ENCODE results near the gene MYO6.

MYO6 gene

GRCh38 chr6:75943381-75943780 lies 194.3 kb downstream of the MYO6 start:
- no peak overlapping the region for H3K27ac ChIP-seq (ENCODE audit: low read length)
- peaks cover 0 to 6% of the 10 kb centered on the region in 2 donors for H3K27me3 ChIP-seq (ENCODE audit: control insufficient read depth in 1 of 2, insufficient read depth in 2 of 2, low read length in 2 of 2)
- H3K4me3 ChIP-seq (ENCODE audit: low read length in 2 of 2): no peak overlapping the region
- H3K9me3 ChIP-seq (ENCODE audit: control insufficient read depth in 2 of 2, low read length in 2 of 2): no peaks in the 10 kb centered on the region
- no peaks in the 10 kb centered on the region for H3K4me1 ChIP-seq (ENCODE audit: control insufficient read depth, insufficient read depth, low read length)
- H3K36me3 ChIP-seq (ENCODE audit: control insufficient read depth in 2 of 2, insufficient read depth in 2 of 2, low read length in 2 of 2): no peaks in the 10 kb centered on the region
- no peak overlapping the region for H3K9ac ChIP-seq (ENCODE audit: low read length in 2 of 2)

DNA sequence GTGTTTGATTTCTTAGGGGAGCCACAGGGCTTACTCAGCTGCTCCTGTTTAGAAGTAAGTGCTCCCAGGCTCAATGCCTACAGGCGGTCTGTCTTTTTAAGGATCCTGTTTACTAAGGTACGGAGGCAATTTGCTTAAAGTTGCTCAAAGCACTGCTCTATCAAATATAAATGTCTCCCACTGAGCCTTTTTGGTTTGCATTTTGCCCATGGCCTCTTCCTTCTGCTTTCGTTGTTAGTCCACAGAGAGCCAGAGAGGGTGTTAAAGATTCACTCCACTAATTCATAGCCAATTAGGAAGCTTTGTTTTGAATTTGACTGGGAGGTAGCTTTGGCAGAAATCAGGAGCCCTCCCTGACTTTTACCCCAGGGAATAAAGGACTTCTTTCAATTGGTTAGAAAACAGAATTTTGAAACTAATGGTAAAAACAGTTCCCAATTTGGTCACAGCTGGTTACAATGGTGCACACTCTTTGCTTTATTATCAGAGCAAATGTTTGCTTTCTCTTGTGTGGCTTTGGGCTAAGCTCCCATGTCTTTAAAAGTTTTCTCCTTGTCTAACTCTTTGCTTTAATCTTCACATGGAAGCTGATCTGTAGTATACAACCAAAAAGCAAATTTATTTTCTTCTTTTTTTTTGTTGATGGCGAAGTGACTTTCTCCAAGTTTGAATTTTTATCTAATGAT lies 197.2 kb downstream of the MYO6 start:
- no peak overlapping the region for H3K27ac ChIP-seq (ENCODE audit: low read length)
- H3K27me3 ChIP-seq (ENCODE audit: control insufficient read depth in 1 of 2, insufficient read depth in 2 of 2, low read length in 2 of 2): peaks cover 0 to 6% of the 10 kb centered on the region in 2 donors
- no peak overlapping the region for H3K9ac ChIP-seq (ENCODE audit: low read length in 2 of 2)
- H3K4me3 ChIP-seq (ENCODE audit: low read length in 2 of 2): no peak overlapping the region
- H3K9me3 ChIP-seq (ENCODE audit: control insufficient read depth in 2 of 2, low read length in 2 of 2): no peaks in the 10 kb centered on the region
- H3K4me1 ChIP-seq (ENCODE audit: control insufficient read depth, insufficient read depth, low read length): no peaks in the 10 kb centered on the region
- H3K36me3 ChIP-seq (ENCODE audit: control insufficient read depth in 2 of 2, insufficient read depth in 2 of 2, low read length in 2 of 2): no peaks in the 10 kb centered on the region

GRCh38 chr6:75947935-75948334 lies 198.9 kb downstream of the MYO6 start:
- no peaks in the 10 kb centered on the region for H3K4me1 ChIP-seq (ENCODE audit: control insufficient read depth, insufficient read depth, low read length)
- H3K27ac ChIP-seq (ENCODE audit: low read length): no peak overlapping the region
- no peaks in the 10 kb centered on the region for H3K9me3 ChIP-seq (ENCODE audit: control insufficient read depth in 2 of 2, low read length in 2 of 2)
- no peak overlapping the region for H3K9ac ChIP-seq (ENCODE audit: low read length in 2 of 2)
- no peak overlapping the region for H3K4me3 ChIP-seq (ENCODE audit: low read length in 2 of 2)
- H3K36me3 ChIP-seq (ENCODE audit: control insufficient read depth in 2 of 2, insufficient read depth in 2 of 2, low read length in 2 of 2): no peaks in the 10 kb centered on the region
- H3K27me3 ChIP-seq (ENCODE audit: control insufficient read depth in 1 of 2, insufficient read depth in 2 of 2, low read length in 2 of 2): peaks cover 0 to 6% of the 10 kb centered on the region in 2 donors

- Histone ChIP-seq H3K27ac (ENCODE audit: low read length) (no peak overlapping the region), H3K4me3 (ENCODE audit: low read length in 2 of 2) (no peak overlapping the region), H3K27me3 (ENCODE audit: control insufficient read depth in 1 of 2, insufficient read depth in 2 of 2, low read length in 2 of 2) (no peaks in the 10 kb centered on the region), H3K9ac (ENCODE audit: low read length in 2 of 2) (no peak overlapping the region), H3K9me3 (ENCODE audit: control insufficient read depth in 2 of 2, low read length in 2 of 2) (no peaks in the 10 kb centered on the region), H3K36me3 (ENCODE audit: control insufficient read depth in 2 of 2, insufficient read depth in 2 of 2, low read length in 2 of 2) (no peaks in the 10 kb centered on the region), H3K4me1 (ENCODE audit: control insufficient read depth, insufficient read depth, low read length) (no peaks in the 10 kb centered on the region)
Measured at GRCh38 chr6:75952128-75952527, 203.1 kb downstream of the MYO6 start.

GRCh38 chr6:75963569-75963968 lies 214.5 kb downstream of the MYO6 start:
- Histone ChIP-seq H3K27ac (ENCODE audit: low read length) (no peak overlapping the region), H3K27me3 (ENCODE audit: control insufficient read depth in 1 of 2, insufficient read depth in 2 of 2, low read length in 2 of 2) (no peaks in the 10 kb centered on the region), H3K9me3 (ENCODE audit: control insufficient read depth in 2 of 2, low read length in 2 of 2) (peaks cover 0 to 2% of the 10 kb centered on the region in 2 donors), H3K4me1 (ENCODE audit: control insufficient read depth, insufficient read depth, low read length) (no peaks in the 10 kb centered on the region), H3K36me3 (ENCODE audit: control insufficient read depth in 2 of 2, insufficient read depth in 2 of 2, low read length in 2 of 2) (no peaks in the 10 kb centered on the region), H3K9ac (ENCODE audit: low read length in 2 of 2) (no peak overlapping the region), H3K4me3 (ENCODE audit: low read length in 2 of 2) (no peak overlapping the region)

- Histone ChIP-seq H3K9me3 (ENCODE audit: control insufficient read depth in 2 of 2, low read length in 2 of 2) (no peaks in the 10 kb centered on the region), H3K9ac (ENCODE audit: low read length in 2 of 2) (no peak overlapping the region), H3K27ac (ENCODE audit: low read length) (no peak overlapping the region), H3K4me1 (ENCODE audit: control insufficient read depth, insufficient read depth, low read length) (no peaks in the 10 kb centered on the region), H3K36me3 (ENCODE audit: control insufficient read depth in 2 of 2, insufficient read depth in 2 of 2, low read length in 2 of 2) (no peaks in the 10 kb centered on the region), H3K4me3 (ENCODE audit: low read length in 2 of 2) (no peak overlapping the region), H3K27me3 (ENCODE audit: control insufficient read depth in 1 of 2, insufficient read depth in 2 of 2, low read length in 2 of 2) (no peaks in the 10 kb centered on the region)
Measured at GRCh38 chr6:75968143-75968542, 219.1 kb downstream of the MYO6 start.

Measured in stomach smooth muscle (tissue), 2 donors.